Loucy (cell line): ENCODE results near the gene GAS7.

Experiments
- CTCF ChIP-seq: fragments of 200-600 bp; sonication (generic); conservative IDR thresholded peaks from 2 replicates; pipeline ENCODE4 v1.5.1; 2014; ENCODE audit warnings: mild to moderate bottlenecking, antibody characterized with exemption, low read length
- EZH2phosphoT487 ChIP-seq: fragments of 200-600 bp; IDR thresholded peaks from 2 replicates; pipeline ENCODE4 v1.6.1; 2018; ENCODE audit warnings: antibody characterized with exemption, mild to moderate bottlenecking, moderate library complexity, borderline replicate concordance

- TF ChIP-seq CTCF = no peak; the same call in 1 of the 2 replicates
- no peak for TF ChIP-seq EZH2phosphoT487
These were observed 13.3 kb upstream of the GAS7 start for GRCh38 chr17:10211666-10212065.
